K562 (cell line): Measurements from ENCODE around the gene NR6A1.

Source experiments
- CBX8 ChIP-seq: fragments of 200-600 bp; sonication (generic); IDR thresholded peaks from 2 replicates; pipeline ENCODE4 v1.6.1; 2012; ENCODE audit warnings: borderline replicate concordance, mixed run types, low read depth, mild to moderate bottlenecking, moderate library complexity, mixed read lengths, low read length, control low read depth, inconsistent platforms; ENCODE audit not compliant: poor library complexity, severe bottlenecking; ENCODE audit errors: extremely low read depth
- CXXC5 ChIP-seq: fragments of 250-450 bp; sonication (Bioruptor Pico); IDR thresholded peaks from 2 replicates; pipeline ENCODE4 v1.8.0; 2022; ENCODE audit warnings: inconsistent platforms, mild to moderate bottlenecking, moderate library complexity
- MTA3 ChIP-seq: fragments of 450-650 bp; formaldehyde crosslinking; IDR thresholded peaks from 2 replicates; pipeline ENCODE4 v1.6.1; 2017; ENCODE audit warnings: mild to moderate bottlenecking, borderline replicate concordance

DNA sequence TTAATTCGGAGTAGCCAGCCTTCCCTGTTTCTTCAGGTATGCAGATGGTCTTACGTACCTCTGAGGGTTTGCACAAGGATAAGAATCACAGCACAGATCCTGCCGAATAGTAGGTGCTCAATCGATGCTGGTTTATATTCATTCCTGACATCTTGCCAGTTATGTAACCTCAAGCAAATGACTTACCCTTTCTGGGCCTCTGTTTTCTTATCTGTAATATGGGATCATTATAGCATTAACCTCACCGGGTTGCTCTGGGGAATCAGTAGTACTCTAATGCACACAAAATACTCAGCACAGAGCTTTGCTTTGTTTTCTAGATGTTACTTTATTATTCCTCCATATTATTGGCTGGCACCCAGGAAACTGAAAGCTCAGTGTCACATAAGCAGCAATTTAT, 256.2 kb downstream of the NR6A1 start:
- no peak for TF ChIP-seq CXXC5 (CRISPR knock-in tag)
- no peak for TF ChIP-seq MTA3
- no peak for TF ChIP-seq CBX8
